GM12878 (cell line): ENCODE data around the gene FAM217B. TPM values are rescaled to one million over a fixed set of nuclear protein-coding genes. Genes with fewer than 3 reads are reported as not detected.
A peak's percentile ranks its signal among the peaks of the same experiment; 100 is the strongest.

ENCODE experiments used
- BCL11A ChIP-seq: IDR thresholded peaks from 2 replicates; pipeline ENCODE4 v1.6.1; 2011; ENCODE audit warnings: low read depth, low read length
- CUX1 ChIP-seq: IDR thresholded peaks from 2 replicates; pipeline ENCODE4 v1.6.1; 2012; ENCODE audit warnings: improper control_type of control experiment, low read depth, low read length; ENCODE audit not compliant: insufficient replicate concordance
- EGR1 ChIP-seq, 2 experiments: IDR thresholded peaks; 1 replicate in 1 of 2; 2 replicates in 1 of 2; pipeline ENCODE4 v1.6.1; 2011 to 2012; ENCODE audit warnings: low read depth in 2 of 2, low read length in 2 of 2, borderline replicate concordance in 1 of 2, mild to moderate bottlenecking in 1 of 2, moderate library complexity in 1 of 2
- ELK1 ChIP-seq: IDR thresholded peaks from 2 replicates; pipeline ENCODE4 v1.6.1; 2012; ENCODE audit warnings: low read depth, low read length, improper control_type of control experiment
- FOS ChIP-seq: IDR thresholded peaks from 3 replicates; pipeline ENCODE4 v1.6.1; 2011; ENCODE audit warnings: borderline replicate concordance; ENCODE audit not compliant: insufficient read length; ENCODE audit errors: extremely low read depth
- IKZF1 ChIP-seq: fragments of 450-650 bp; conservative IDR thresholded peaks from 2 replicates; pipeline ENCODE4 v1.6.1; 2017; ENCODE audit warnings: antibody characterized with exemption, mild to moderate bottlenecking
- NR2F1 ChIP-seq: fragments of 450-650 bp; conservative IDR thresholded peaks from 2 replicates; pipeline ENCODE4 v1.6.1; 2017; ENCODE audit warnings: mild to moderate bottlenecking
- NRF1 ChIP-seq: conservative IDR thresholded peaks from 2 replicates; pipeline ENCODE4 v1.6.1; 2011; ENCODE audit warnings: mild to moderate bottlenecking, low read depth, low read length, improper control_type of control experiment
- RAD51 ChIP-seq: fragments of 450-650 bp; IDR thresholded peaks from 2 replicates; pipeline ENCODE4 v1.6.1; 2016; ENCODE audit warnings: moderate library complexity, mild to moderate bottlenecking, inconsistent platforms
- STAT1 ChIP-seq: fragments of 450-650 bp; conservative IDR thresholded peaks from 2 replicates; pipeline ENCODE4 v1.6.1; 2014; ENCODE audit warnings: antibody characterized with exemption, mild to moderate bottlenecking
- STAT3 ChIP-seq: IDR thresholded peaks from 2 replicates; pipeline ENCODE4 v1.6.1; 2011; ENCODE audit warnings: low read depth, low read length, improper control_type of control experiment
- TCF3 ChIP-seq: IDR thresholded peaks from 2 replicates; pipeline ENCODE4 v1.6.1; 2012; ENCODE audit warnings: low read depth, mild to moderate bottlenecking, low read length, borderline replicate concordance; ENCODE audit not compliant: insufficient read depth
- ZBED1 ChIP-seq: IDR thresholded peaks from 2 replicates; pipeline ENCODE4 v1.6.1; 2016; ENCODE audit warnings: borderline replicate concordance
- ZNF24 ChIP-seq: fragments of 450-650 bp; IDR thresholded peaks from 2 replicates; pipeline ENCODE4 v1.6.1; 2017; ENCODE audit warnings: antibody characterized with exemption, mild to moderate bottlenecking
- ZNF274 ChIP-seq: IDR thresholded peaks from one replicate; pipeline ENCODE4 v1.8.0; 2011; ENCODE audit not compliant: insufficient read length, insufficient read depth
- ZNF384 ChIP-seq: IDR thresholded peaks from 2 replicates; pipeline ENCODE4 v1.6.1; 2012; ENCODE audit warnings: low read depth, mild to moderate bottlenecking, low read length, improper control_type of control experiment, borderline replicate concordance
- polyA plus RNA-seq, 11 experiments: library from polyadenylated mRNA; depleted of rRNA in 4 of 11; unstranded in 6 of 11; stranded (reverse) in 5 of 11; fragments of >200 nt; fragmentation: Nextera tagmentation in 4 of 11; fragmentation: Illumina TruSeq in 1 of 11; extraction: Ambion mirVana in 4 of 11; extraction: Trizol in 1 of 11; gene quantifications; 1 replicate in 1 of 11; 2 replicates in 10 of 11; pipeline versions ENCODE4 v1.2.1 to v1.2.3, GENCODE V29; 2011 to 2016; ENCODE audit warnings: inconsistent platforms in 2 of 11, missing spikeins in 2 of 11, low read depth in 1 of 11
- total RNA-seq, 4 experiments: library from RNA; depleted of rRNA in 3 of 4; stranded (reverse); fragments of >200 nt in 3 of 4; fragmentation: Illumina TruSeq in 1 of 4; extraction: Trizol in 1 of 4; gene quantifications; 2 replicates each; pipeline versions ENCODE4 v1.2.1 to v1.2.3, GENCODE V29; 2013 to 2021
- TF ChIP-seq, protein P1 (sequence below): fragments of 450-650 bp; IDR thresholded peaks from 2 replicates; pipeline ENCODE4 v1.6.1; 2018; ENCODE audit warnings: mild to moderate bottlenecking, low read depth, moderate library complexity; ENCODE audit not compliant: partially characterized antibody
- TF ChIP-seq, protein P2 (sequence below): fragments of 450-650 bp; IDR thresholded peaks from 2 replicates; pipeline ENCODE4 v1.6.1; 2017; ENCODE audit warnings: antibody characterized with exemption, mild to moderate bottlenecking, moderate library complexity

Gene FAM217B
- total and polyA plus RNA-seq, 10 of the 15 experiments (the other 5 are each of a cell fraction or from before 2014, with no cell fraction given), result 6.3 to 18.3 (median 10.6) TPM

- TF ChIP-seq FOS, result no peak
- no peak for TF ChIP-seq ZNF384
- TF ChIP-seq STAT1, result no peak
- TF ChIP-seq ZNF274, result no peak
- no peak for TF ChIP-seq BCL11A
- TF ChIP-seq ELK1, result no peak
- TF ChIP-seq, protein P1, sequence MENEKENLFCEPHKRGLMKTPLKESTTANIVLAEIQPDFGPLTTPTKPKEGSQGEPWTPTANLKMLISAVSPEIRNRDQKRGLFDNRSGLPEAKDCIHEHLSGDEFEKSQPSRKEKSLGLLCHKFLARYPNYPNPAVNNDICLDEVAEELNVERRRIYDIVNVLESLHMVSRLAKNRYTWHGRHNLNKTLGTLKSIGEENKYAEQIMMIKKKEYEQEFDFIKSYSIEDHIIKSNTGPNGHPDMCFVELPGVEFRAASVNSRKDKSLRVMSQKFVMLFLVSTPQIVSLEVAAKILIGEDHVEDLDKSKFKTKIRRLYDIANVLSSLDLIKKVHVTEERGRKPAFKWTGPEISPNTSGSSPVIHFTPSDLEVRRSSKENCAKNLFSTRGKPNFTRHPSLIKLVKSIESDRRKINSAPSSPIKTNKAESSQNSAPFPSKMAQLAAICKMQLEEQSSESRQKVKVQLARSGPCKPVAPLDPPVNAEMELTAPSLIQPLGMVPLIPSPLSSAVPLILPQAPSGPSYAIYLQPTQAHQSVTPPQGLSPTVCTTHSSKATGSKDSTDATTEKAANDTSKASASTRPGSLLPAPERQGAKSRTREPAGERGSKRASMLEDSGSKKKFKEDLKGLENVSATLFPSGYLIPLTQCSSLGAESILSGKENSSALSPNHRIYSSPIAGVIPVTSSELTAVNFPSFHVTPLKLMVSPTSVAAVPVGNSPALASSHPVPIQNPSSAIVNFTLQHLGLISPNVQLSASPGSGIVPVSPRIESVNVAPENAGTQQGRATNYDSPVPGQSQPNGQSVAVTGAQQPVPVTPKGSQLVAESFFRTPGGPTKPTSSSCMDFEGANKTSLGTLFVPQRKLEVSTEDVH, result no peak
- TF ChIP-seq ZBED1, result no peak
- TF ChIP-seq RAD51, result no peak
- no peak for TF ChIP-seq NRF1
- no peak for TF ChIP-seq STAT3
- peak; percentile 59 for TF ChIP-seq IKZF1
- TF ChIP-seq NR2F1, result no peak
- no peak for TF ChIP-seq TCF3
- no peak for TF ChIP-seq ZNF24
- TF ChIP-seq, protein P2, sequence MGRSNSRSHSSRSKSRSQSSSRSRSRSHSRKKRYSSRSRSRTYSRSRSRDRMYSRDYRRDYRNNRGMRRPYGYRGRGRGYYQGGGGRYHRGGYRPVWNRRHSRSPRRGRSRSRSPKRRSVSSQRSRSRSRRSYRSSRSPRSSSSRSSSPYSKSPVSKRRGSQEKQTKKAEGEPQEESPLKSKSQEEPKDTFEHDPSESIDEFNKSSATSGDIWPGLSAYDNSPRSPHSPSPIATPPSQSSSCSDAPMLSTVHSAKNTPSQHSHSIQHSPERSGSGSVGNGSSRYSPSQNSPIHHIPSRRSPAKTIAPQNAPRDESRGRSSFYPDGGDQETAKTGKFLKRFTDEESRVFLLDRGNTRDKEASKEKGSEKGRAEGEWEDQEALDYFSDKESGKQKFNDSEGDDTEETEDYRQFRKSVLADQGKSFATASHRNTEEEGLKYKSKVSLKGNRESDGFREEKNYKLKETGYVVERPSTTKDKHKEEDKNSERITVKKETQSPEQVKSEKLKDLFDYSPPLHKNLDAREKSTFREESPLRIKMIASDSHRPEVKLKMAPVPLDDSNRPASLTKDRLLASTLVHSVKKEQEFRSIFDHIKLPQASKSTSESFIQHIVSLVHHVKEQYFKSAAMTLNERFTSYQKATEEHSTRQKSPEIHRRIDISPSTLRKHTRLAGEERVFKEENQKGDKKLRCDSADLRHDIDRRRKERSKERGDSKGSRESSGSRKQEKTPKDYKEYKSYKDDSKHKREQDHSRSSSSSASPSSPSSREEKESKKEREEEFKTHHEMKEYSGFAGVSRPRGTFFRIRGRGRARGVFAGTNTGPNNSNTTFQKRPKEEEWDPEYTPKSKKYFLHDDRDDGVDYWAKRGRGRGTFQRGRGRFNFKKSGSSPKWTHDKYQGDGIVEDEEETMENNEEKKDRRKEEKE, result no peak
- TF ChIP-seq CUX1, result no peak
- no peak for TF ChIP-seq EGR1 (IDR thresholded peaks at IDR 0.05; ENCODE audit: borderline replicate concordance in 1 of 2, low read depth in 2 of 2, low read length in 2 of 2)
Observed at GRCh38 chr20:59933849-59934585, 6.2 kb upstream of the FAM217B start (continued).
